ENCODE results near the gene NEIL1.
"Not testable (repeated sequence)": the region's sequence is repeated elsewhere in the genome, so short reads cannot be mapped to it uniquely, and the experiment has no call there.

The NEIL1 gene

DNA sequence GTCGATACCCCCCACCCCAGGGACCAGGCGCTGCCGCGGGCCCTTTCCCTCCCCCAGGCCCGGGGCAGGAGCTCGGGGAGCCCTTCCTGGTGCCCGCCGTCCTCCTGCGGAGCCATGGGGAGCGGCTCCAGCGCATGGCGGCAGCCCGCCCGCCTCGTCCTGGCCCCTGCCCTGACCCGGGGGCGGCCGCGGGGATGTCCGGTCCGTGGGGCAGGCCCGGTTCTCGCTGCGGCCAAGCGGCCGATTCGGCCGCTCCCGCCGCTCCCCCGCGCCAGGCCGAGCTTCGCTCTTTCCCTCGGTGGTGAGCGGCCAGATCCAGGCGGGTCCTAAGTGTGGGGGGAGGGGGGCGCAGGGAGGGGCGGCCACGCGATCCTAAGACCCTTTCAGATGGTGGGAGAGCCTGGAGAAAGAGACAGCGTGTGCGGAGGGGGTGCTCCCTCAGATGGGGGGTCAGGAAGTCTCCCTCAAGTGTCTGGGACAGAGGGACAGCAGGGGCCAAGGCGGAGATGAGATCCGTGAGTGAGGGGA, 1.3 kb downstream of the NEIL1 start:
- TF ChIP-seq CTCF (IDR thresholded peaks at IDR 0.05; ENCODE audit: control insufficient read depth, insufficient read depth, low read depth, low read length, missing control alignments), result no peak
- peak overlapping the region; percentile 70 for H3K4me3 ChIP-seq (ENCODE audit: control insufficient read depth, low read depth, low read length)
- DNase-seq (ENCODE audit: low read depth), result no peak

- no peak for TF ChIP-seq CTCF (IDR thresholded peaks at IDR 0.05; ENCODE audit: control insufficient read depth, insufficient read depth, low read depth, low read length, missing control alignments)
- H3K4me3 ChIP-seq (ENCODE audit: control insufficient read depth, low read depth, low read length), result peak overlapping the region; percentile 70
- DNase-seq (ENCODE audit: low read depth), result no peak
Observed at GRCh38 chr15:75348562-75349350, 1.9 kb downstream of the NEIL1 start.

DNA sequence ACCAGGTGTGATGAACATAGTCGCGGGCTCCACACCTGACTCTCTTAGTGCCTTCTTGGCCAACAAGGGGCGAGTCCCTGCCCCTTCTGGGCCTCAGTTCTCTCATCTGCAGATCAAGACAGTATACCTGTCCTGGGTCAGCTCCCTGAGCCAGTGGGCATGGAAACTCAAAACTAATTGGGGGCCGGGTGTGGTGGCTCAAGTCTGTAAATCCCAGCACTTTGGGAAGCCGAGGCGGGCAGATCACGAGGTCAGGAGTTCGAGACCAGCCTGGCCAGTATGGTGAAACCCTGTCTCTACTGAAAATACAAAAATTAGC, 2.5 kb downstream of the NEIL1 start:
- not testable (repeated sequence) for DNase-seq (ENCODE audit: low read depth); H3K4me3 ChIP-seq (ENCODE audit: control insufficient read depth, low read depth, low read length)

DNA sequence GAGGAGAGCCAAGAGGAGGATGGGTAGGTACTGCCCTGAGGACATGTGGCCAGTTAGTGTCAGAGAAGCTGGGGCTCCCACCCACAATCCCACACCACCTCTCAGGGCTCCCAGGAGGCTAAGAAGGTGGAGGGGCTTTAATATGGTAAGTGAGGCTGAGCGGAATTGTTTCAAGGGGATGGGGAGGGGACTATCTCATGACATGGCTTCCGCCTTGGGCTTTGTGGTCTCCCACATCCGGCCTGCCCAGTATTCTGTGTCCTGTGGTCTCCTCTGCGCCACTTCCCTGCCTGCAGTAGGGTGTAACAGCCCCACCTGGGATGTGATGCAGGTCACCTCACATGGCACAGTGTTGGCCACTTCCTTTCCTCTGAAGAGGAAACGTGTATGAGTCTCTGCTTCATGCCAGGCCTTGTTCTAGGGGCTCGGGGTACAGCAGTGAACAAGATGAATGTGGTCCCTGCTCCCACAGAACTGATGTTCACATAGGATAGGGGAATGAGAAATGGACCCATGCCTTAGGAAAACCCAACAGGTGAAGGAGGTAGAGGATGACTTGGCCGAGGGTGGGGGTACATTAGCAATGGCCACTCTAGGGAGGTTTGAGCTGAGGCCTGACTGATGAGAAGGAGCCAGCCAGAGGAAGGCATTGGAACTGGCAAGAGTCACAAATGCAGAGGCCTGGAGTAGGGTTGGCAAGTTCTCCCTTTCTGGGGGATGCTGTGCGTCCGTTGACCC, 3.2 kb downstream of the NEIL1 start:
- DNase-seq (ENCODE audit: low read depth), result no peak
- H3K4me3 ChIP-seq (ENCODE audit: control insufficient read depth, low read depth, low read length), result no peak overlapping the region
- TF ChIP-seq CTCF (IDR thresholded peaks at IDR 0.05; ENCODE audit: control insufficient read depth, insufficient read depth, low read depth, low read length, missing control alignments), result no peak

DNA sequence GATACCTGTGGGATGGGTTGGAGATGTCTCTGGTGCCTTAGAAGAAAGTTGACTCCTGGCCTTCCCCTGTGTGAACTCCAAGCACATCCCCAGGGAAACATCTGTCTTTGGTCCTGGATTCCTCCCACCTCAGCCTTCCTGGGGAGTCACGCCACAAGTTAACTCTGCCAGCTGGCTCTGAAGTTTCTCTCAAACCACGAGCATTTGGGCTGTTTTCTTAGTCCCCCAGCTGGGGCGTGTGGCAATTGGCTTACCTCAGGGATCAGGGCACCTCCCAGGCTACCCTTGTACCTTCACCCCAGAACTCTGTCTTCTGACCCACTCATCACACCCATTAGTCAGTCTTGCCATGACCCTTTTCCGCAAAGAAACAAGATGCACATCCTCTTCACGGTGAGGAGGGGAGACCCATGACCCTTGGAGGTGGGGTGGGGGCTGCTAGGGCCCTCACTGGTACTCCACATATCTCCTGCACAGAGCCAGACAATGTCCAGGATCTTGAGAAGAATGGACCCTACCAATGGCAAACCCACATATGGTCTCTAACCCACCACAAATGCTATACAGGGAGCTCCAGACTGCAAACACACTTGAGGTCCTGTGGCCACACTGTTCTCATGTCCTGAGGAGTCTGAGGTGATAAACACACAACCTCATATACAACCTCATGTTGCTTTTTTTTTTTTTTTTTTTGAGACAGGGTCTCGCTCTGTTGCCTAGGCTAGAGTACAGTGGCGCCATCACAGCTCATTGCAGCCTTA, 3.9 kb downstream of the NEIL1 start:
- DNase-seq (ENCODE audit: low read depth), result no peak
- no peak for TF ChIP-seq CTCF (IDR thresholded peaks at IDR 0.05; ENCODE audit: control insufficient read depth, insufficient read depth, low read depth, low read length, missing control alignments)
- no peak overlapping the region for H3K4me3 ChIP-seq (ENCODE audit: control insufficient read depth, low read depth, low read length)

DNA sequence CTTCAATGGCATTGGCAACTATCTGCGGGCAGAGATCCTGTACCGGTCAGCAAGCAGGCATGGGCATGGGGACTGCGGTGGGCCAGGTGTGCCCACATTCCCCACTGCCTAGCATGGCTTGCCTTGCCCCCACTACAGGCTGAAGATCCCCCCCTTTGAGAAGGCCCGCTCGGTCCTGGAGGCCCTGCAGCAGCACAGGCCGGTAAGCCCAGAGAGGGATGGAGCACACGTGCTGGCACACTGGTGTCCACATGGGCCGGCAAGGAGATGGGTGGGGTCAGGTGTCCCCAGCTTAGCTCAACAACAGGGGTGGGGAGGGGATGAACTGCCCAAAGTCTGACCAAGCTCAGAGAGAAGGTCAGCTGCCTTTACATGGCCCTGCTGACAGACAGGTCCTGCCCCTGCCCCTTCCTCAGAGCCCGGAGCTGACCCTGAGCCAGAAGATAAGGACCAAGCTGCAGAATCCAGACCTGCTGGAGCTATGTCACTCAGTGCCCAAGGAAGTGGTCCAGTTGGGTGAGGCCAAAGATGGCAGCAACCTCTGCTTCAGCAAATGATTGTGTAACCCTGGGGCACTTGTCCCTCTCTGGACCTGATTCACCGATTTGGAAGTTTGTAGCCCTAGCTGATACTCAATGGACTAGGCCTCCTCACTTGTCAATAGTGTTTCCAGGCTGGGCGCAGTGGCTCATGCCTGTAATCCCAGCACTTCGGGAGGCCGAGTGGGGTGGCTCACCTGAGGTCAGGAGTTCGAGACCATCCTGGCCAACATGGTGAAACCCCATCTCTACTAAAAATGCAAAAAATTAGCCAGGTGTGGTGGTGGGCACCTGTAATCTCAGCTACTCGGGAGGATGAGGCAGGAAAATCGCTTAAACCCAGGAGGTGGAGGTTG, 5.6 kb downstream of the NEIL1 start:
- TF ChIP-seq CTCF (IDR thresholded peaks at IDR 0.05; ENCODE audit: control insufficient read depth, insufficient read depth, low read depth, low read length, missing control alignments), result no peak
- H3K4me3 ChIP-seq (ENCODE audit: control insufficient read depth, low read depth, low read length), result no peak overlapping the region
- no peak for DNase-seq (ENCODE audit: low read depth)

Data from AG09309 (cell line).